Measurements from ENCODE around the gene CLDN14.

The CLDN14 gene, protein sequence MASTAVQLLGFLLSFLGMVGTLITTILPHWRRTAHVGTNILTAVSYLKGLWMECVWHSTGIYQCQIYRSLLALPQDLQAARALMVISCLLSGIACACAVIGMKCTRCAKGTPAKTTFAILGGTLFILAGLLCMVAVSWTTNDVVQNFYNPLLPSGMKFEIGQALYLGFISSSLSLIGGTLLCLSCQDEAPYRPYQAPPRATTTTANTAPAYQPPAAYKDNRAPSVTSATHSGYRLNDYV

DNA sequence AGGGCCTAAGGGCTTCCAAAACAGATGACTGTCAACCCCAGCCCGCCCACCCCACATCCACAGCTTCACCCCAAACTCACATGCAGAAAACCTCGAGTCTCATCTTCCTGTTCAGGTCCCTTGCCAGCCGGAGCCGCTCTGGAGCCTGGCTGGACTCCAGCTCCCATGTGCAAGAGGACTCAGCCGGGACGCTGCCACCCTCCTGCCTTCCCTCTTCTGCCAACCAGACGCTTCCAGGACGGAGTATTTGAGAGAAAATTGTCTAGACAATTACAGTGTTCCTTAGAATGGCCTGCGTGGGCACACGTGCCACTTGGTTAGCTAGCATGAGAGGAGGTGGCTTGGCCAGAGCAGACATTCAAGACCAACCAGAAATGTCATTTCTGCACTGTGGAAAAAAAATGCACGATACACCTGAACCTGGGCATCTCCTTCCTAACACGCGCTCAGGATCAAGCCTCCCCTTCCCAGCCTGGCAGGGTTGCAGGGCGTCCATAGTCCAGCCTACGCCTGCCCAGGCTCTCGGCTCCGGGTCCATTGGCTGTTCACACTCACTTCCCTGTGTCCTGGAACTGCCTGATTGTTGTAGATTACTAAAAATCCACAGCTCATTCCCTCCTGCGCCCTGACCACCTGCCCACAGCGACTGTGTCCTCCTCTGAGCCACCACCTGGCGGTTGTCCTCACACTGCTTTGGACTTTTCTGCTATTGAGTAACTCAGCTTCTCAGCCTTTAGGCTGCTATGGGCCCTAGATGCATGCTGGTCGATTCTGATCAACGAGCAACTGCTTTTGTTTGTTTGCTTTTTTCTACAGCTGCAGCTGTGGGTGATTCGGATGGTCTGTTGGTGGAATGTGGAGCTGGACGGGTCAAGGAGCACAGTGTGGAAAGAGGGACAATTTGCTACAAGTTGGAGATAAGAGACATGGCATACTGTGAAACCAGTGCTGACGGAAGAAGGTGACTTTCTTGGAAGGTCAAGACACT, at the start of gene CLDN14:
Gene CLDN14, minus strand, starts transcription at position 708 of the 988 bp plus-strand sequence. CDS start 18,427 bp downstream, outside the sequence.
- DNase-seq: no peak

GRCh38 chr21:36528716-36529115, 48.8 kb upstream of the CLDN14 start:
- no peak for DNase-seq

- DNase-seq: no peak
These were observed 47.4 kb upstream of the CLDN14 start for GRCh38 chr21:36527317-36527716.

DNA sequence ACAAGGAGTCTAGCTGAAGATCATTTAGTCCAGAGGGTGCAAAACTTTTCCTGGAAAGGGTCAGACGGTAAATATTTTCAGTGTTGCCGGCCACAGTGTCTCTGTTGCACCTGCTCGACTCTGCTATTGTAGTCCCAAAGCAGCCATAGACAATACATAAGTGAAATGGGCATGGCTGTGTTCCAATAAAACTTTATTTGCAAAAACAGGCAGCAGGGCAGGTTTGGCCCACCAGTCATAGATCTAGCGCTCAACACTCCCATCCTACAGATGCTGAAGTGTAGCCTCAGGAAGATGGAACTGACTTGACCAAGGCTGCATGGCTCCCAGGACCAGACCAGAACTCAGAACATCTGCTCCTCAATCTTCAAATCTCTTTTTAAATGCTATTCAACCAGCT, 46.2 kb upstream of the CLDN14 start:
- DNase-seq: no peak

- DNase-seq: no peak
These were observed 44.6 kb upstream of the CLDN14 start for GRCh38 chr21:36524477-36524876.

DNA sequence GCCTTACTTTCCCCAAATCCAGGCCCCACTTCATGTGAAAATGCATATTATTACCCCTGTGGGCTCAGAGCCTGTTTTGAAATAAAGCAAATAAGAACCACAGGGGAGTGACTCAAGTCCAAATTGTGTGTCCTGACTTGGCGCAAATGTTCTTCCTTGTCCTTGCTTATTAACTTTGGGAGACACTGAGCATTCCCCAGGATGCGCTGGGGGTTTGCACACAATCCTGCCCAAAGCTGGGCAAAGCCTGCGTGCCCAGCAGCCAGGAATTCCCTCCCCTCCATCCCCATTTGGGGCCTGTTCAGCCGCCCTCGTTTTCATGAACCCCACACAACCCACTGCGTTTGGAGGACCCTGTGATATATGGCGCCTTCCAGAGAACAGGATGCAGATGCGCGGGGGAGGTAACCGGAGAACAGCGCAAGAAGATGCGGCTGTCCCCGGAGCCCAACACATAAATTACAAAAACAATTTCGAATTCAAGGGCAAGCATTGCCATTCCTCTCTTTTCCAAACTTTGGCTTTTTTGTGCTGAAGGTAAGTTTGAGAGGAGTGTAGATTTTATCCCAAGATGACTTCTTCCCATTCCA, 42.4 kb upstream of the CLDN14 start:
- no peak for DNase-seq

DNA sequence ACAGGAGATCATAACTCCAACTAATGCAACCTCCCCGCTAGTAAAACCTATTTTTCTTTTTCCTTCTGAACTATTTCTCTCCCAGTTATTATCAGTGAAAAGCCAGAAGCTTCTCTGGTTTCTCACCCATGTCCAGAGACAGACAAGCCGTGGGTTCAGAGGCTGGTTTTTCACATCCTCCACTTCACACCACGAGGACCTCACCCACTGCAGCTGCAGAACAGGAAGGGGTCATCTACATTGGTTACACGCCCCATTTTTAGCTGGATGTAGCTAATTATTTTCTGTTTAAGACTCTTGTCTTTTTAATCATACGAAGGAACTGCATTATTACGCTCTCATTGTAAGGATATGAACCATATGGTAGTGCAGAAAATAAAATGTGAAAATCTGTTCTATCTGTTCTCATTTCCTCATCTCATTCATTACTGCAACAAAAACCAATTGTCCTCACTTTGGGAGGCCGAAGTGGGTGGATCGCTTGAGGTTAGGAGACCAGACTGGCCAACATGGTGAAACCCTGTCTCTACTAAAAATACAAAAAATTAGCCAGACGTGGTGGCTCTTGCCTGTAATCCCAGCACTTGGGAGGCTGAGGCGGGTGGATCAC, 39.1 kb upstream of the CLDN14 start:
- no peak for DNase-seq

- no peak for DNase-seq
These were observed 37.6 kb upstream of the CLDN14 start for GRCh38 chr21:36517366-36518075.

DNA sequence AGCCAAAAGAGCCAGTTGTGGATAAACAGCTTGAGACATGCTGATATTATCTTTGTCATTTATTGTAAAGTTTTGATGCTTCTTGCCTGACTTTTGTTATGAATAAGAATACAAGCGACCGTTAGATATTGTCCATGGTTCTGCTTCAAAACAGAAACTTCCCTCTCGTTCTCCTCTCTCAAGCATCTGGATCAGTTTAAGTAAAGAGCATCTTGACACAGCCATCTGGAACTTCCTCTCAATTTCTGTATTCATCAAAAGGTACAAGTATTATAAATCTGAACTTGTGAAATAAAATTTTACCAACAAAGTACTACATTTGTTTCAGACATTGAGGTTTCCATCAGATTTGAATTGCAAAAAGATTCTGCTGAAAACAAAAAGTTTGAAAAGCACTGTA, 36.4 kb upstream of the CLDN14 start:
- DNase-seq: no peak

DNA sequence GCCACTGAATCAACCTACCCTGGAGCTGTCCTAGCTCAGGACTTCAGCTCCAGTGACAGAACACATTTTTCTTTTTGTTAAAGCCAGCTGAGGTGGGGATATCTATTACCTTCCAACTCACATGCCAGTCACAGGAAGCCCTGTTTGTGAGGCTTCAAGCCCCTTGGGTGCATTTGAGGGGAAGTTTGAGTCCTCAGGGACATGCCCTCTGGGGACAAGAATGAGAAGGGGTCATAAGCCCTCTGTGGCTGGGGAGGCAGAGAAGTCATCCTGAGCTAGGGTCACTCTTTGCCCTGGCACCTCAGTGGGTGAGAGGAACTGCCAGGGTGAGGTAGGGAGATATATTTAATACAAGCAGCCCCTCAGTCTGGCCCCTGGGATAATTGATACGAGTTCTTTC, 33.5 kb upstream of the CLDN14 start:
- DNase-seq: no peak

DNA sequence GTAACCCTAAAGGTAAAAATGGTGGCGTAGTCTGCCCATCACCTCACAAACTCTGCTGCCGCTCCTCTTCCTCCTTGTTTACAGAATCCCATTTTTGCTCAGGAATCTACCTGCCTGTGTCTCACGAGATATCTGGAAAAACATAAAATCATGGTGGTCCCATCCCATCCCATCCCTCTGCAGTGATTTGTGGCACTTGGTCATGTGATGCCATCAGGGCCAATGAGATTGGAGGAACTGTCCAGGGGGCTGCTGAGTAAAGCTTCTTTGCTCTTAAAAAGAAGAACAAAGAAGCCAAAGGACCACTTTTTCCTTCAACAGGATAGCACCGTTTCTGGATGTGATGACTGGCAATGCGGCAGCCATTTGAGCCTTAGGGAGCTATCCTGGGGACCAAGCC, 33.0 kb upstream of the CLDN14 start:
- DNase-seq: no peak

DNA sequence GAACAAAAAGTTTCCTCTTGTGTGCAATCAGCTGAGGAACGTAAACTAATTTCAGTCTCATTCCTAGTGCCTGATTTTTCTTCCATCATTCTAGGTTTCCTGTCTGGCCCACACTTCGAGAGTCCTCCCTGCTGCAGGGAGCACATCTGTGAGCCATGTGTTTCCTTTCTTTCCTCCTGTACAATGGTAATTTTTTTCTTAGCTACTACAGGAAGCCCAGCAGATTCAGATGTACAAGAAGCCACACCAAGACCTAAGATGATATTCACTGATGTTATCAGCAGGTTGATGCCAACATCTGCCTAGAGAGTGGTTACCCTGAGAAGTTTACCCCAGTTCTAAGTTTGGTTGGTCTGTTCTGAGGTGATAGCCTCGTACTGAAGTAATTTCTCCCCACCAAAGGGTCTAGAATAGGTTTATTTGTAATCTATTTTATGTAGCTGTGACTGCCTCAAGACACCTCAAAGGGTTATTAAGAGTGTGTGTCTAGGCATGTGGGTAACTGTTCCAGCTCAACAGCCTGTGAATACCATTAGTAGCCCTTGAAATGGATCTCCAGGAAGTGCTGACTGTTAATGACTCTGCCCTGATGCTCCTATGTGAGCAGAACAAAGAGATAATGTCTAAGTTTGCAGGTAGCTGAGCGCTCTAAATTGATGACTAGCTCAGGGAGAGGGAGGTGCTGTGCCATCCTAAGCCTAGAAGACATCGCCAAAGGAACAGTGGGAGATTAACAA, 31.7 kb upstream of the CLDN14 start:
- DNase-seq: no peak

GRCh38 chr21:36510911-36511310, 31.0 kb upstream of the CLDN14 start:
- no peak for DNase-seq

DNA sequence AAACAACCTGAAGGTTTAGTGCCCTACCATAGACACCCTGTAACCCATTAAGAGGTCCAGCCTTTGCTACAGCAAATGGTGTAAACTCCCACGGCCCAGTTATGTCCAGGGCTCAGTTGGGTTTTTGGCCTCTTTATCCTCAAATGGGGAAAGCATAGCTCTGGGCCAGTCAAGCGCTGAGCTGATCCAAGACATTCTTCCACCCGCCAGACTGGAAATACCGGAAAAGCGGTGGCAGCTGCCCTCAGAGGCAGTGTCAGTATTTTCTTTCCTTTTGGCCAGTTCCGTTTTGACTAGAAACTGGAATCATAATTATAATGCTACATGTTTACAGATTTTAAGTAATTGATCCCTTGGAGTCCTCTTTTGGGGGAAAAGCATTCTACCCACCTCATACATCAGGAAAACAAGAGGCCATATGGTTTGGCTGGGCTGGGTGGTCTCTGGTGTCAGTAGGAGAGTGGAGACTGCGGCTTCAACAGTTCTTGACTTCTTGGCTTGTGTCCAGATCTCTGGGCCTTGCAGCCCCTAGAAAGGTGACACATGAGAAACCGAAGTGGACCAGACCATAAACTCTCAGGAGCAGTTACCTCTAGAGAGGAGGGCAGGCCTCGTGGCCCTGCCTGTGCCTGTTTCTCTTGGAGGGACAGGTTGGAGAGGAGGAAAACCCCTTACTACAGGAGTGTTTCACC, 30.2 kb upstream of the CLDN14 start:
- no peak for DNase-seq

DNA sequence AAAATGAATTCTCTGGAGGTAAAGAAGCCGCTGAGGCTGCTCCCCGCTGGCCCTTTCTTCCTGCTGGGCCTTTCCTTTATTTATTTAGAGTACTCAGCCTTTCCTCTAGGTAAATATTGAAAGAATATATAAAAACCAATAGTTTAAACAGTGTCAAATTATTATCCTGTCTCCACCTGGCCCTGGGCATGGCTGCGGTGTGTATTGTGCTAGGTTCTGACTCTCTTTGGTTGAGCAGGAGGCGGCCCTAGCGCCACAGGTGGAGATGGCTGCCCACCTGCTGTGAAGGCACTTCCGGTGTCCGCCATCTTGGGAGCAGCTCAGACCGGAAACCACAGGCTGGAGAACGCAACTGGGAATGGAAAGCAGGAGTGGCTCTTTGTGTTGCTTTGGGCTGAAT, 29.0 kb upstream of the CLDN14 start:
- no peak for DNase-seq

DNA sequence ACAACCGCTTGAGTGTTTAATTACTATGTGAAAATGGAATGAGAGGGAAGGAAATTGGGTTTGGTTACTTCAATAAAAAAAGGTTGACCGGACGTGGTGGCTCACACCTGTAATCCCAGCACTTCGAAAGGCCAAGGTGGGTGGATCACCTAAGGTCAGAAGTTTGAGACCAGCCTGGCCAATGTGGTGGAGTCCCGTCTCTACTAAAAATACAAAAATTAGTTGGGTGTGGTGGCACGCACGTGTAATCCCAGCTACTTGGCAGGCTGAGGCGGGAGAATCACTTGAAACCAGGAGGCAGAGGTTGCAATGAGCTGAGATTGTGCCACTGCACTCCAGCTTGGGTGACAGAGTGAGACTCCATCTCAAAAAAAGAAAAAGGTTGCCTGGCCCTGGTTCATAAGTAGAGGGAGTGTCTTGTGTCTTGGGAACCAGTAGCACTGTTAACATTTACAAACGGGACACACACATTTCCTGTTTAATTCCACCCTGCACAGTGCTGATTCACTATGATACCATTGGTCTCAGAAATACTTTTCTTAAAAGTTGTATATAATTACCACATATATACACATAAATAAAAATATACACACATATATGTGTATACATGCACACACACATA, 27.6 kb upstream of the CLDN14 start:
- DNase-seq: no peak

- DNase-seq: no peak
These were observed 26.6 kb upstream of the CLDN14 start for GRCh38 chr21:36506482-36506881.

GRCh38 chr21:36504067-36505058, 24.4 kb upstream of the CLDN14 start:
- no peak for DNase-seq

DNA sequence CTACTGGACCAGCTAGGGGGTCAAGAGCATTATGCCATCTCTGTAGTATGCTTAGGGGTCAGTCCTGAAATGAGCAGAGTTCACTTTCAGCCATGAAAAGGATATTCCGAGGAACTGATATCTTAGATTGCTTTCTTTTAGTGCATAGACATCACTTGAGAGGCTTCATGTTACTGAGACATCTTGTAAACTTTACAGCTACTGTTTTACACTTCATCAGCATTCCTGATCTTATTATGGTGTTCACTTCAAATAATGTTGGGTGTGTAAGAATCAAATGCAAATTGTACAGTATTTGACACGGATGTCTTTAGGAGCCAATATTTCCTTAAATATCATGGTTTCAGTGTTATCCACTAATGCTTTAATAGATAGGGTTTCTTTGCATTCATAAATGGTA, 22.4 kb upstream of the CLDN14 start:
- no peak for DNase-seq

- no peak for DNase-seq
These were observed 21.6 kb upstream of the CLDN14 start for GRCh38 chr21:36501589-36501892.

Measured in NCI-H1417 treated with DMSO at 0.1 percent for 48 hours (cell line).